KMS-11 (cell line): ENCODE data around the gene TBC1D21.

ENCODE experiments used
- H2AFZ ChIP-seq: fragments of 200-600 bp; sonication (generic); 2 replicates; pipeline ENCODE4 v1.6.1; 2016; ENCODE audit warnings: antibody characterized with exemption, mixed run types, low read depth
- H3K27ac ChIP-seq: fragments of 200-600 bp; sonication (generic); 2 replicates; pipeline ENCODE4 v1.6.1; 2016; ENCODE audit warnings: mild to moderate bottlenecking, mixed run types
- H3K27me3 ChIP-seq: fragments of 200-600 bp; sonication (generic); 2 replicates; pipeline ENCODE4 v1.6.1; 2017; ENCODE audit warnings: mild to moderate bottlenecking, low read depth, mixed run types, moderate library complexity; ENCODE audit not compliant: insufficient read depth
- H3K36me3 ChIP-seq: fragments of 200-600 bp; sonication (generic); 2 replicates; pipeline ENCODE4 v1.6.1; 2017; ENCODE audit warnings: mild to moderate bottlenecking, mixed run types; ENCODE audit not compliant: insufficient read depth
- H3K4me1 ChIP-seq: fragments of 200-600 bp; sonication (generic); 2 replicates; pipeline ENCODE4 v1.6.1; 2016; ENCODE audit warnings: mild to moderate bottlenecking, low read depth, mixed run types; ENCODE audit not compliant: poor library complexity, severe bottlenecking
- H3K4me2 ChIP-seq: fragments of 200-600 bp; sonication (generic); 2 replicates; pipeline ENCODE4 v1.7.0; 2016; ENCODE audit warnings: mild to moderate bottlenecking, mixed run types
- H3K4me3 ChIP-seq: fragments of 200-600 bp; sonication (generic); IDR thresholded peaks from 2 replicates; pipeline ENCODE4 v1.6.1; 2017; ENCODE audit warnings: low read depth, low read length, mixed read lengths; ENCODE audit not compliant: insufficient read depth
- H3K79me2 ChIP-seq: fragments of 200-600 bp; sonication (generic); 2 replicates; pipeline ENCODE4 v1.6.1; 2016; ENCODE audit warnings: low read depth, mixed run types; ENCODE audit not compliant: insufficient read depth
- H3K9ac ChIP-seq: fragments of 200-600 bp; sonication (generic); 2 replicates; pipeline ENCODE4 v1.6.1; 2016; ENCODE audit warnings: mild to moderate bottlenecking, mixed run types
- H4K20me1 ChIP-seq: fragments of 200-600 bp; sonication (generic); 2 replicates; pipeline ENCODE4 v1.6.1; 2016; ENCODE audit warnings: mild to moderate bottlenecking, mixed run types; ENCODE audit not compliant: insufficient read depth
- CTCF ChIP-seq: fragments of 200-600 bp; sonication (generic); conservative IDR thresholded peaks from 2 replicates; pipeline ENCODE4 v1.6.1; 2017; ENCODE audit warnings: low read depth, mild to moderate bottlenecking, antibody characterized with exemption, low read length, moderate library complexity, mixed read lengths

TBC1D21 gene

GRCh38 chr15:73922186-73923151 lies 49.1 kb downstream of the TBC1D21 start:
- no peak overlapping the region for H3K9ac ChIP-seq
- H4K20me1 ChIP-seq = no peaks in the 10 kb centered on the region
- H3K4me2 ChIP-seq = no peak overlapping the region
- H3K27ac ChIP-seq = no peak overlapping the region
- H3K4me1 ChIP-seq = no peaks in the 10 kb centered on the region
- H3K79me2 ChIP-seq = no peaks in the 10 kb centered on the region
- TF ChIP-seq CTCF = no peak
- H2AFZ ChIP-seq = no peak overlapping the region
- H3K36me3 ChIP-seq = no peaks in the 10 kb centered on the region
- H3K27me3 ChIP-seq = peaks cover 2% of the 10 kb centered on the region; the same call in 1 of the 2 replicates
- H3K4me3 ChIP-seq = no peak overlapping the region

- Histone ChIP-seq H4K20me1 (no peaks in the 10 kb centered on the region), H3K27ac (no peak overlapping the region), H3K79me2 (no peaks in the 10 kb centered on the region), H3K9ac (no peak overlapping the region), H3K4me3 (no peak overlapping the region), H3K27me3 (peaks cover 4% of the 10 kb centered on the region; the same call in 1 of the 2 replicates), H3K36me3 (no peaks in the 10 kb centered on the region), H2AFZ (no peak overlapping the region), H3K4me2 (no peak overlapping the region), H3K4me1 (no peaks in the 10 kb centered on the region)
- TF ChIP-seq CTCF = no peak
Observed at GRCh38 chr15:73923156-73923487, 49.8 kb downstream of the TBC1D21 start.

- no peaks in the 10 kb centered on the region for H4K20me1 ChIP-seq
- no peak overlapping the region for H3K27ac ChIP-seq
- H3K27me3 ChIP-seq = peaks cover 6% of the 10 kb centered on the region; the same call in 1 of the 2 replicates
- no peaks in the 10 kb centered on the region for H3K36me3 ChIP-seq
- H3K4me1 ChIP-seq = no peaks in the 10 kb centered on the region
- no peaks in the 10 kb centered on the region for H3K79me2 ChIP-seq
- no peak overlapping the region for H3K4me3 ChIP-seq
- H3K9ac ChIP-seq = no peak overlapping the region
- no peak overlapping the region for H2AFZ ChIP-seq
- TF ChIP-seq CTCF = no peak
- H3K4me2 ChIP-seq = no peak overlapping the region
Observed at GRCh38 chr15:73923488-73924164, 50.3 kb downstream of the TBC1D21 start.

GRCh38 chr15:73924171-73924921 lies 51.0 kb downstream of the TBC1D21 start:
- Histone ChIP-seq H3K36me3 (no peaks in the 10 kb centered on the region), H3K27me3 (peaks cover 8% of the 10 kb centered on the region; the same call in 1 of the 2 replicates), H3K4me3 (no peak overlapping the region), H4K20me1 (no peaks in the 10 kb centered on the region), H3K4me2 (no peak overlapping the region), H3K27ac (no peak overlapping the region), H3K9ac (no peak overlapping the region), H2AFZ (no peak overlapping the region), H3K4me1 (no peaks in the 10 kb centered on the region), H3K79me2 (no peaks in the 10 kb centered on the region)
- TF ChIP-seq CTCF = no peak
